ENCODE data around the gene ABHD2.
"Not testable (repeated sequence)": the region's sequence is repeated elsewhere in the genome, so short reads cannot be mapped to it uniquely, and the experiment has no call there.

ABHD2 gene

DNA sequence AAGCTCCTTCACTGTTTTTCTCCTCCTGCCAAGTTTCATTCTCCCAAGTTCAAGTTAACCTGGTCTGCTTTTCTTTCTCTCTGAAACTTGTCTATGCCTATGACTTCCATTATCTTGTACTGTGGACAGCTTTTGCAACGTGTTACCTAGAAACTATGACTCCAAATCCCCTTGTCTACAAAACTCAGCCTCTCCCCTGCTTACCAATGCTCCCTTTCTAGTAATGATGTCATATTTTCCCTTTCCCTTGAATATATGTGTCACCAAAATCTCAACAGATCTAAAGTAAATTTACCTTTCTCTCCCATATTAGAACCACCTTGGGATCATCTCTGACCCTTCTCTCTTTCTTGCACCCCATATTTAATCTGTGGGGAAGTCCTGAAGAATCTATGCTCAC lies 10.5 kb upstream of the ABHD2 start:
- Histone ChIP-seq H3K4me3 (ENCODE audit: low read length) (no peak overlapping the region), H3K36me3 (ENCODE audit: control insufficient read depth, low read depth, low read length) (no peaks in the 10 kb centered on the region), H3K27ac (ENCODE audit: low read length) (no peak overlapping the region), H3K9me3 (ENCODE audit: control insufficient read depth, low read depth, low read length) (no peaks in the 10 kb centered on the region), H3K4me1 (ENCODE audit: control insufficient read depth, low read depth, low read length) (peaks cover 8% of the 10 kb centered on the region), H3K9ac (ENCODE audit: low read length) (no peak overlapping the region), H3K27me3 (ENCODE audit: control insufficient read depth, insufficient read depth, low read length) (no peaks in the 10 kb centered on the region)

DNA sequence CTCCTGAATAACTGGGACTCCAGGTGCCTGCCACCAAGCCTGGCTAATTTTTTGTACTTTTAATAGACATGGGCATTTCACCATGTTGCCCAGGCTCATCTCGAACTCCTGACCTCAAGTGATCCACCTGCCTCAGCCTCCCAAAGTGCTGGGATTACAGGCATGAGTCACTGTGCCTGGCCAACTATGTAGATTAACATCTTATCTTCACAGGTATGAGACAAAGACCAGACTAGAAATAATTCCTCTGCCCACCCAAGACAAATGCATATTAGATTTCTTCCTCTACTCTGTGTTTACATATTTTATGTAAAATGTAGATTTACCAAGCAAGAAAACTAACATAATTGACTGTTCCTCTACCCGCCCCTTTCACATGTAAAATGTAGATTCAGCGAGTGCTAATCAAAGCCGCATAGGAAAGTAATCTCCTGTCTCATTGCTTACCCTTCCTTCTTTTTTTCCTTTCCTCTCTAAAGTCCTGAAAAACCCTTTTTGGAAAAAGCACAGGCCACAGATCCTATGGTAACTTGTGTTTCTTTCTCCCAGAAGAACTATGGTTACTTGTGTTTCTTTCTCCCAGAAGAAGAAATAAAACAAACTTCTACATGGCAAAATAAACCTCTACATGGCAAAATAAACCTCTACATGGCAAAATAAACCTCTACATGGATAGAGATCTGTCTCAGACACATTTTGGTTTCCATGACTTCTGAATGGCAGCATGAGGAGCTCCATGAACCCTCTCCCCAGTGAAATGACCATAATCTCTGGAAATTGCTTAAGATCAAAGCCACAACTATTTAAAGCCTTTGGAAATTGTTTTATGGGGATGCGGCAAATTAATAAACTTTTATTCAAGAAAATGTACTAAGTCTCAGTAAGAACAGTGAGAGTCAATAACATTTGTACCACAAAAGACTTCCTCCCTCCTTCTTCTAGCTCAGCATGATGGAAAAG lies 9.1 kb upstream of the ABHD2 start:
- Histone ChIP-seq H3K4me3 (ENCODE audit: low read length) (no peak overlapping the region), H3K9ac (ENCODE audit: low read length) (no peak overlapping the region), H3K36me3 (ENCODE audit: control insufficient read depth, low read depth, low read length) (no peaks in the 10 kb centered on the region), H3K27ac (ENCODE audit: low read length) (no peak overlapping the region), H3K4me1 (ENCODE audit: control insufficient read depth, low read depth, low read length) (peaks cover 8% of the 10 kb centered on the region), H3K9me3 (ENCODE audit: control insufficient read depth, low read depth, low read length) (no peaks in the 10 kb centered on the region), H3K27me3 (ENCODE audit: control insufficient read depth, insufficient read depth, low read length) (no peaks in the 10 kb centered on the region)

DNA sequence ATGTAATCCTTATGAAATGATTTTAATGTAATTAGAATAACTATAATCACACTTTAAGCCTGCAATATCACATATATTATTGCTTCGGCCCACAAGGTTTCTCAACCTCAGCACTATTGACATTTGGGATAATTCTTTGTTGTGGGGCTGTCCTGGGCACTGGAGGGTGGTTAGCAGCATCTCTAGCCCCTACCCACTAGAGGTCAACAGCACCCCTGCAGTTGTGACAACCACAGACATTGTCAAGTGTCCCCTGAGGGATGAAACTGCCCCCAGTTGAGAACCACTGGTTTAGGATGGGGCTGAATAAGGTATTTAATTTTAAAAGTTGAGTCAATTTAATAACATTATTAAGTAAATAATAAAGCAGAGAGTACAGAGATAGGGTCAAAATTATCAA lies 6.4 kb upstream of the ABHD2 start:
- no peak overlapping the region for H3K4me3 ChIP-seq (ENCODE audit: low read length)
- H3K27ac ChIP-seq (ENCODE audit: low read length), result no peak overlapping the region
- H3K9me3 ChIP-seq (ENCODE audit: control insufficient read depth, low read depth, low read length), result no peaks in the 10 kb centered on the region
- no peaks in the 10 kb centered on the region for H3K36me3 ChIP-seq (ENCODE audit: control insufficient read depth, low read depth, low read length)
- no peaks in the 10 kb centered on the region for H3K27me3 ChIP-seq (ENCODE audit: control insufficient read depth, insufficient read depth, low read length)
- peaks cover 8% of the 10 kb centered on the region for H3K4me1 ChIP-seq (ENCODE audit: control insufficient read depth, low read depth, low read length)
- H3K9ac ChIP-seq (ENCODE audit: low read length), result no peak overlapping the region

DNA sequence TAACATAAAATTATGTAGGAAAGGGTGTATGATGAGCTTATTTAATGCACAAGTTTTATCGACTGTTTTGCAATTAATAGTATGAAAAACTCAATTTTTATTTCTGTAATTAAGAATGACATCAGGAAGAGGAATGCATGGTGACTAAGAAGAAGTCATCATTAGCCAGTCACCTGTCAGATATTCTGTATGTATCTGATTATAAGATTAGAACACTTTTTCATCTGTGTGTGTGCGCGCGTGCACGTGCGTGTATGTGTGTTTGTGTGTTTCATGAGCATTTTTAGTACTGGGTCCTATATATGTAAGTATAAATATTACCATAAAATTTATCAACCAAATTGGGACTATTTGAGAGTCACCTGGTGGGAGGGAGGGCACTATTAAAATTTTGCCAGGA lies 5.0 kb upstream of the ABHD2 start:
- Histone ChIP-seq H3K36me3 (ENCODE audit: control insufficient read depth, low read depth, low read length) (no peaks in the 10 kb centered on the region), H3K27me3 (ENCODE audit: control insufficient read depth, insufficient read depth, low read length) (no peaks in the 10 kb centered on the region), H3K9me3 (ENCODE audit: control insufficient read depth, low read depth, low read length) (no peaks in the 10 kb centered on the region), H3K4me3 (ENCODE audit: low read length) (no peak overlapping the region), H3K27ac (ENCODE audit: low read length) (no peak overlapping the region), H3K4me1 (ENCODE audit: control insufficient read depth, low read depth, low read length) (peaks cover 16% of the 10 kb centered on the region), H3K9ac (ENCODE audit: low read length) (no peak overlapping the region)

DNA sequence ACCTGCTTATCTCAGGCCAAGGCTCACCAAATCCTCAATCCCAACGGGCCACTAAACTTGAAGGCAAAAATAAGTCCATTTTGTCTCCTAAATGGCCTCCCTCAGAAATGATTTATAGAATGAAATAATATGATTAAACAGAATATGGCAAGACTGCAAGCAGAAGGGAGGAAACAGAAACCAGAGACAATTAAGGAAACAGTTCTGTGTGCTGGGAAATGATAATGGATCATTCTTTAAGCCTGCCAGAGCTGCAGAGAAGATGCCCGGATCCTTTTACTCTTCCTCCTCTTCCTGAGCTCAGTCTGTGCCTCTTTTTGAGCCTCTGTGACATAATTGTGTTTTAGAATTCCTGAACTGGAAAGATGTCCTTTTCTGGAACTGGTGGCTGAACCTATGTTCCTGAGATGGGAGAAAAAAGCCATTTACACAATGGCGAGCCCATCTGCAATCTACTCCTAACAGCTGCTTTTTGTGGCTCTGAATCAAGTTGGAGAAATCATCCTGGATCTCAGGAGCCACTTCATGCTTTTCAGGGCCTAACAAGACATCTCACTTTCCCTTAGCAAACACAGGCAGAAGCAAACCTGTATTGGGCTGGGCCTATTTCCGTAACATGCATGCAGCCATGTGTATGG lies 2.8 kb upstream of the ABHD2 start:
- Histone ChIP-seq H3K4me1 (ENCODE audit: control insufficient read depth, low read depth, low read length) (peaks cover 12% of the 10 kb centered on the region), H3K9me3 (ENCODE audit: control insufficient read depth, low read depth, low read length) (no peaks in the 10 kb centered on the region), H3K4me3 (ENCODE audit: low read length) (no peak overlapping the region), H3K9ac (ENCODE audit: low read length) (no peak overlapping the region), H3K36me3 (ENCODE audit: control insufficient read depth, low read depth, low read length) (no peaks in the 10 kb centered on the region), H3K27ac (ENCODE audit: low read length) (no peak overlapping the region), H3K27me3 (ENCODE audit: control insufficient read depth, insufficient read depth, low read length) (no peaks in the 10 kb centered on the region)

DNA sequence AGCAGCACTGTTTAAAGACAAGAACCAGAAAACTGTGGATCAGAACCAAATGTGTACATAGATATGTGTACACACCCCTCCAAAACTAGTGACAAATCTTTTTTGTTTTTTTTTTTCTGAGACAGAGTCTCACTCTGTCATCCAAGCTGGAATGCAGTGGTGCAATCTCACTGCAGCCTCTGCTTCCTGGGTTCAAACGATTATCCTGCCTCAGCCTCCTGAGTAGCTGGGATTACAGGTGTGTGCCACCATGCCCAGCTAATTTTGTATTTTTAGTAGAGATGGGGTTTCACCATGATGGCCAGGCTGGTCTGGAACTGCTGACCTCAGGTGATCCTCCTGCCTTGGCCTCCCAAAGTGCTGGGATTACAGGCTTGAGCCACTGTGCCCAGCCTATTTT lies 2.3 kb upstream of the ABHD2 start:
- not testable (repeated sequence) for H3K4me3 ChIP-seq (ENCODE audit: low read length); H3K9ac ChIP-seq (ENCODE audit: low read length); H3K36me3 ChIP-seq (ENCODE audit: control insufficient read depth, low read depth, low read length); H3K9me3 ChIP-seq (ENCODE audit: control insufficient read depth, low read depth, low read length); H3K27ac ChIP-seq (ENCODE audit: low read length); H3K27me3 ChIP-seq (ENCODE audit: control insufficient read depth, insufficient read depth, low read length)
- H3K4me1 ChIP-seq (ENCODE audit: control insufficient read depth, low read depth, low read length), result peaks cover 12% of the 10 kb centered on the region

DNA sequence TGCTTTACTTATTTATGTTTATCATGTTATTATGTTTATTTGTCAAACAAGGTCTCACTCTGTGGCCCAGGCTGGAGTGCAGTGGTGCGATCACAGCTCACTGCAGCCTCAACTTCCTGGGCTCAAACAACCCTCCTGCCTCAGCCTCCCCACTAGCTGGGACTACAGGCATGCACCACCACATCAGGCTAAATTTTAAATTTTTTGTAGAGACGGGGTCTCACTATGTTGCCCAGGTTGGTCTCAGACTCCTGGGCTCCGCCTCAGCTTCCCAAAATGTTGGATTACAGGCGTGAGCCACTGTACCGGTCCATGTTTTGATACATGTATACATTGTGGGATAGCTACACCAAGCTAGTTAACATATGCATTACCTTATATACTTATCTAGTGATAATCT lies 1.9 kb upstream of the ABHD2 start:
- H3K9me3 ChIP-seq (ENCODE audit: control insufficient read depth, low read depth, low read length); H3K27ac ChIP-seq (ENCODE audit: low read length); H3K9ac ChIP-seq (ENCODE audit: low read length); H3K36me3 ChIP-seq (ENCODE audit: control insufficient read depth, low read depth, low read length); H3K27me3 ChIP-seq (ENCODE audit: control insufficient read depth, insufficient read depth, low read length); H3K4me3 ChIP-seq (ENCODE audit: low read length): not testable (repeated sequence)
- peaks cover 12% of the 10 kb centered on the region for H3K4me1 ChIP-seq (ENCODE audit: control insufficient read depth, low read depth, low read length)

DNA sequence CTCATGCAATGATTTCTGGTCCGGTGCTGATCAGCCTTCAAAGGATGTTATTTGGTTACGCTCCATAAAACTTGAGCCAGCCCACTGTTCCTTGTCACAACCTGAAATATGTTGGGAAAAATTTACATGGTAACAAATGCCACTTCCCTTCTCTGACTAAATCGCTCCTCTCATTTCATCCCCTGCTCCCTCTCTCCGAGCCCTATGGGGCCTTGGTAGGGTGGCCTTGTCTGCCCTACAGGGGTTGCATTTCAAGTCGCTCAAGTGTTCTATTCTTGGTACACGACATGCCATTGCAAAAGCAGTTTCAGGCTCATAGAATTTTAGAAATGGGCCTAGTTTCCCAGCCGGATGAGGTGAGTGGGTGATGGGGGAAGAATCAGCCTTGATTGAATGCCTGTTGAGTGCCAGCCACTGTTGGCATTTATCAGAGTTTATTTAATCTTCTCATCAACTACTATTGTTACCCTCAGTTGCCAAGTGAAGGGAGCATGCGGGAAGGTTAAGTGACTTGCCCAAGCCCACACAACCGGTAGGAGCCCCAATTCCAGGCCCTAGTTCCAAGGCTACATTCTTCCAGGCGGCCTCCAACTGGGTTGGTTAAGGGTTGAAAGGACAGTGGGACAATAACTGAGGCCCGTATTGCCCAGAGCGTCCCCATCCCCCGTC lies 961 bp upstream of the ABHD2 start:
- H3K9ac ChIP-seq (ENCODE audit: low read length), result peak overlapping the region; percentile 47
- no peaks in the 10 kb centered on the region for H3K9me3 ChIP-seq (ENCODE audit: control insufficient read depth, low read depth, low read length)
- no peaks in the 10 kb centered on the region for H3K27me3 ChIP-seq (ENCODE audit: control insufficient read depth, insufficient read depth, low read length)
- peaks cover 12% of the 10 kb centered on the region for H3K4me1 ChIP-seq (ENCODE audit: control insufficient read depth, low read depth, low read length)
- H3K36me3 ChIP-seq (ENCODE audit: control insufficient read depth, low read depth, low read length), result no peaks in the 10 kb centered on the region
- peak overlapping the region; percentile 71 for H3K4me3 ChIP-seq (ENCODE audit: low read length)
- no peak overlapping the region for H3K27ac ChIP-seq (ENCODE audit: low read length)

DNA sequence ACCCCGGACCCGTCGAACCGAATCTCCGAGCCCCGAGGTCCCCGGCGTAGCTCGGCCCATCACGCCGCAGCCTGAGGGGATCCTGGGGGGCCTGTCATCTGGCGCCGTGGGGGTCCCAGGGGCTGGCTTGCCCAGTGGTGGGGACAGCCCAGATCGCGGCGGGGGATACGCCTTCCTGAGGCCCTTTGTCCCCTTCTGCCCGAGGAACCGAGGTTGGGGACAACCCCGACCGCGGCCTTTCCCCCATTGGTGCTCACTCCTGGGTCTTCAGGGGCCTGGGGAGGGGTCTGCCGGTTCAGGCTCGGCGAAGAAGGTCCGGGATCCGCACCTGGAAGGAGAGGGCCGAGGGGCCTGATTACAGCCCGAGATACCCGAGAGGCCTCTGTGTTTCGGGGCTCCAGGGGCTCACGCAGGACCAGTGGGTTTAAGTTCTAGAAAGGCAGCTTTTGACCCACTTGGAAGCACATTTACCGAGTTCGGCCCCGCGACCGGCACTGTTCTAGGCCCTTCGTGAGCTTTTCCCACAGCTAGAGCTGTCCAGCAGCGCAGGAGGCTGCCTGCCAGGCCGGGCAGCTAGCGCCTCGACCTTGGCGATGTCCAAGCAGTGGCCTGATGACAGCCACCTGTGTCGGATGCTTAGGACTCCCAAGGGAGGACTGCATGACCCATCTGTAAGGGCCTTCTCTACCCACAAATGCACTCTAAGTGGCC lies 504 bp downstream of the ABHD2 start:
- Histone ChIP-seq H3K4me3 (ENCODE audit: low read length) (peak overlapping the region; percentile 86), H3K9ac (ENCODE audit: low read length) (peak overlapping the region; percentile 50), H3K27ac (ENCODE audit: low read length) (no peak overlapping the region), H3K9me3 (ENCODE audit: control insufficient read depth, low read depth, low read length) (no peaks in the 10 kb centered on the region), H3K4me1 (ENCODE audit: control insufficient read depth, low read depth, low read length) (peaks cover 12% of the 10 kb centered on the region), H3K27me3 (ENCODE audit: control insufficient read depth, insufficient read depth, low read length) (no peaks in the 10 kb centered on the region), H3K36me3 (ENCODE audit: control insufficient read depth, low read depth, low read length) (no peaks in the 10 kb centered on the region)

DNA sequence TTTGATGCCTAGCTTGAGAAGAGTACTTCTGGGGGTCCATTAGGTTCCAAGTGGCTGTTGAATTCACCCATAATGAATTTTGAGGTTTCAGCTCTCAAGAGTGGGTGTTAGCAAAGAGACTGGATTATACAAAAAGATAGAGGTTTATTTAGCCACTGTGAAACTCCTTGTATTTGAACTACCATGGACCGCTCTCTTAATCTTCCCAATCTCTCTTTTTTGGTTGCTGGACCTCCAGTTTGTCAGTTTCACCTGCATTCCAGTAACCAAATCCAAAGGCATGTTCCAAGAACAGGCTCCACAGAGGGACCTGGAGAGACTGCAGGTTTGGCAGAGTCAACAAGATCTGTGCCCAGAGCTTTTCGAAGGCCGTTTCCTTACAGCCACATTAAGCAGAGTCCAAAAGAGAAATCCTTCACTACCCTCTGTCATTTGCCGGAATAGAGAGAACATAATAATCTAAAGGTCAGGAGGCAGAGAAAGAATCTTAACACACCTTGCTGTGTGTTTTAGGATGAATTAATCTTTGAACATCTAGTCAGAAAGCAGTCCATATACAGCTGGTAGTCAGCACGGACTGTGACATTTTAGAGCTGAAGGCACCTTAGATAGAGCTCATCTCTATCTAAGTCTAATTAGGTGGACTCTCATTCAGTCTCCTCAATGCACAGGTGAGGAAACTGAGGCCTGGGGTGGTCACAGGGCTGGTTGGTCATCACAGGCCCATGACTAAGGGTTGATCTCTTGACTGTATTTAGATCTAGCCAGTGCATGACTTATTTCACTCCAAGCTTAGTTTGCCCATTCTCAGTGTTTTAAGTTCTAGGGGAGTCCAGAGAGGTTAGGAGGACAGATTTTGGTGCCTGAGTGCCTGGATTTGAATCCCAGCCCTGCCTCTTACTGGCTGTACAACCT lies 1.3 kb downstream of the ABHD2 start:
- no peak overlapping the region for H3K27ac ChIP-seq (ENCODE audit: low read length)
- H3K4me1 ChIP-seq (ENCODE audit: control insufficient read depth, low read depth, low read length), result peaks cover 12% of the 10 kb centered on the region
- H3K4me3 ChIP-seq (ENCODE audit: low read length), result peak overlapping the region; percentile 86
- no peaks in the 10 kb centered on the region for H3K27me3 ChIP-seq (ENCODE audit: control insufficient read depth, insufficient read depth, low read length)
- no peak overlapping the region for H3K9ac ChIP-seq (ENCODE audit: low read length)
- H3K9me3 ChIP-seq (ENCODE audit: control insufficient read depth, low read depth, low read length), result no peaks in the 10 kb centered on the region
- no peaks in the 10 kb centered on the region for H3K36me3 ChIP-seq (ENCODE audit: control insufficient read depth, low read depth, low read length)

Data from iPS-18a (cell line).